ENCODE measurements around the gene VPS18. TPM values are rescaled to one million over a fixed set of nuclear protein-coding genes. Genes with fewer than 3 reads are reported as not detected.
A peak's percentile ranks its signal among the peaks of the same experiment; 100 is the strongest.

The VPS18 gene
- total RNA-seq, 1 donor from 2014 or later = 37.6 TPM

GRCh38 chr15:40855706-40856234, 38.5 kb upstream of the VPS18 start:
- Histone ChIP-seq H4K20me1 (ENCODE audit: insufficient read depth, low read length) (no peaks in the 10 kb centered on the region), H3K79me2 (ENCODE audit: insufficient read depth, low read length) (no peaks in the 10 kb centered on the region), H3K27ac (ENCODE audit: low read depth, low read length) (no peak overlapping the region), H3K4me1 (ENCODE audit: insufficient read depth, low read length) (peaks cover 2% of the 10 kb centered on the region), H3K9me3 (ENCODE audit: insufficient read depth, low read depth, low read length) (no peaks in the 10 kb centered on the region), H3K36me3 (ENCODE audit: insufficient read depth, low read length) (no peaks in the 10 kb centered on the region), H3K27me3 (ENCODE audit: insufficient read depth, low read length) (peaks cover 3% of the 10 kb centered on the region), H3K4me3 (ENCODE audit: insufficient read depth, low read depth, low read length) (no peak overlapping the region), H2AFZ (ENCODE audit: low read depth, low read length) (no peak overlapping the region), H3K4me2 (ENCODE audit: low read length) (no peak overlapping the region), H3K9ac (ENCODE audit: low read length) (no peak overlapping the region)
- peaks cover 2% of the 10 kb centered on the region for H3K36me3 Mint-ChIP-seq (ENCODE audit: low read depth, unreplicated experiment)
- no peak for TF ChIP-seq EZH2 (IDR thresholded peaks at IDR 0.05; ENCODE audit: insufficient read depth, low read length)
- TF ChIP-seq, protein P1, sequence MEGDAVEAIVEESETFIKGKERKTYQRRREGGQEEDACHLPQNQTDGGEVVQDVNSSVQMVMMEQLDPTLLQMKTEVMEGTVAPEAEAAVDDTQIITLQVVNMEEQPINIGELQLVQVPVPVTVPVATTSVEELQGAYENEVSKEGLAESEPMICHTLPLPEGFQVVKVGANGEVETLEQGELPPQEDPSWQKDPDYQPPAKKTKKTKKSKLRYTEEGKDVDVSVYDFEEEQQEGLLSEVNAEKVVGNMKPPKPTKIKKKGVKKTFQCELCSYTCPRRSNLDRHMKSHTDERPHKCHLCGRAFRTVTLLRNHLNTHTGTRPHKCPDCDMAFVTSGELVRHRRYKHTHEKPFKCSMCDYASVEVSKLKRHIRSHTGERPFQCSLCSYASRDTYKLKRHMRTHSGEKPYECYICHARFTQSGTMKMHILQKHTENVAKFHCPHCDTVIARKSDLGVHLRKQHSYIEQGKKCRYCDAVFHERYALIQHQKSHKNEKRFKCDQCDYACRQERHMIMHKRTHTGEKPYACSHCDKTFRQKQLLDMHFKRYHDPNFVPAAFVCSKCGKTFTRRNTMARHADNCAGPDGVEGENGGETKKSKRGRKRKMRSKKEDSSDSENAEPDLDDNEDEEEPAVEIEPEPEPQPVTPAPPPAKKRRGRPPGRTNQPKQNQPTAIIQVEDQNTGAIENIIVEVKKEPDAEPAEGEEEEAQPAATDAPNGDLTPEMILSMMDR (IDR thresholded peaks at IDR 0.05; ENCODE audit: insufficient read depth, low read depth, low read length) = no peak
- DNase-seq (ENCODE audit: low read depth) (no peak), FAIRE-seq (no peak)
- H3K27ac Mint-ChIP-seq (ENCODE audit: unreplicated experiment) = no peak overlapping the region
- no peaks in the 10 kb centered on the region for H3K27me3 Mint-ChIP-seq (ENCODE audit: low read depth, unreplicated experiment)
- H3K4me1 Mint-ChIP-seq (ENCODE audit: low read depth, unreplicated experiment) = no peaks in the 10 kb centered on the region
- peaks cover 2% of the 10 kb centered on the region for H3K9me3 Mint-ChIP-seq (ENCODE audit: unreplicated experiment)
- no peak overlapping the region for H3K4me3 Mint-ChIP-seq (ENCODE audit: unreplicated experiment)

GRCh38 chr15:40856746-40857145, 37.5 kb upstream of the VPS18 start:
- H3K9ac ChIP-seq (ENCODE audit: low read length) = no peak overlapping the region
- no peak overlapping the region for H2AFZ ChIP-seq (ENCODE audit: low read depth, low read length)
- DNase-seq (ENCODE audit: low read depth) = no peak
- H3K4me3 ChIP-seq (ENCODE audit: insufficient read depth, low read depth, low read length) = no peak overlapping the region
- FAIRE-seq = no peak
- no peaks in the 10 kb centered on the region for H3K36me3 Mint-ChIP-seq (ENCODE audit: low read depth, unreplicated experiment)
- no peak overlapping the region for H3K27ac Mint-ChIP-seq (ENCODE audit: unreplicated experiment)
- no peaks in the 10 kb centered on the region for H3K27me3 Mint-ChIP-seq (ENCODE audit: low read depth, unreplicated experiment)
- H3K36me3 ChIP-seq (ENCODE audit: insufficient read depth, low read length) = no peaks in the 10 kb centered on the region
- H3K4me2 ChIP-seq (ENCODE audit: low read length) = no peak overlapping the region
- H4K20me1 ChIP-seq (ENCODE audit: insufficient read depth, low read length) = no peaks in the 10 kb centered on the region
- no peak overlapping the region for H3K27ac ChIP-seq (ENCODE audit: low read depth, low read length)
- no peaks in the 10 kb centered on the region for H3K9me3 ChIP-seq (ENCODE audit: insufficient read depth, low read depth, low read length)
- H3K4me1 Mint-ChIP-seq (ENCODE audit: low read depth, unreplicated experiment) = no peaks in the 10 kb centered on the region
- peaks cover 2% of the 10 kb centered on the region for H3K9me3 Mint-ChIP-seq (ENCODE audit: unreplicated experiment)
- H3K4me3 Mint-ChIP-seq (ENCODE audit: unreplicated experiment) = no peak overlapping the region
- TF ChIP-seq, protein P1 (IDR thresholded peaks at IDR 0.05; ENCODE audit: insufficient read depth, low read depth, low read length) = no peak
- no peak for TF ChIP-seq EZH2 (IDR thresholded peaks at IDR 0.05; ENCODE audit: insufficient read depth, low read length)
- H3K27me3 ChIP-seq (ENCODE audit: insufficient read depth, low read length) = peaks cover 3% of the 10 kb centered on the region
- H3K79me2 ChIP-seq (ENCODE audit: insufficient read depth, low read length) = no peaks in the 10 kb centered on the region
- H3K4me1 ChIP-seq (ENCODE audit: insufficient read depth, low read length) = peaks cover 2% of the 10 kb centered on the region

GRCh38 chr15:40857601-40858341, 36.5 kb upstream of the VPS18 start:
- no peaks in the 10 kb centered on the region for H3K9me3 ChIP-seq (ENCODE audit: insufficient read depth, low read depth, low read length)
- FAIRE-seq = no peak
- Mint-ChIP-seq H3K4me3 (ENCODE audit: unreplicated experiment) (no peak overlapping the region), H3K4me1 (ENCODE audit: low read depth, unreplicated experiment) (no peaks in the 10 kb centered on the region), H3K36me3 (ENCODE audit: low read depth, unreplicated experiment) (no peaks in the 10 kb centered on the region), H3K27me3 (ENCODE audit: low read depth, unreplicated experiment) (peaks cover 1% of the 10 kb centered on the region), H3K27ac (ENCODE audit: unreplicated experiment) (no peak overlapping the region), H3K9me3 (ENCODE audit: unreplicated experiment) (peaks cover 2% of the 10 kb centered on the region)
- no peaks in the 10 kb centered on the region for H3K36me3 ChIP-seq (ENCODE audit: insufficient read depth, low read length)
- H4K20me1 ChIP-seq (ENCODE audit: insufficient read depth, low read length) = no peaks in the 10 kb centered on the region
- H3K9ac ChIP-seq (ENCODE audit: low read length) = no peak overlapping the region
- no peak overlapping the region for H3K4me2 ChIP-seq (ENCODE audit: low read length)
- no peak overlapping the region for H3K4me3 ChIP-seq (ENCODE audit: insufficient read depth, low read depth, low read length)
- peaks cover 3% of the 10 kb centered on the region for H3K27me3 ChIP-seq (ENCODE audit: insufficient read depth, low read length)
- H3K79me2 ChIP-seq (ENCODE audit: insufficient read depth, low read length) = no peaks in the 10 kb centered on the region
- H3K4me1 ChIP-seq (ENCODE audit: insufficient read depth, low read length) = peaks cover 2% of the 10 kb centered on the region
- peak overlapping the region; percentile 51 for H2AFZ ChIP-seq (ENCODE audit: low read depth, low read length)
- no peak for DNase-seq (ENCODE audit: low read depth)
- TF ChIP-seq, protein P1 (IDR thresholded peaks at IDR 0.05; ENCODE audit: insufficient read depth, low read depth, low read length) = peak; percentile 86
- no peak for TF ChIP-seq EZH2 (IDR thresholded peaks at IDR 0.05; ENCODE audit: insufficient read depth, low read length)
- no peak overlapping the region for H3K27ac ChIP-seq (ENCODE audit: low read depth, low read length)

Measured in astrocyte (in vitro differentiated cells and primary cell).